ENCODE data around the gene TRMT2A.

GRCh38 chr22:20116951-20117632, at the start of gene TRMT2A:
- TF ChIP-seq, protein P1, sequence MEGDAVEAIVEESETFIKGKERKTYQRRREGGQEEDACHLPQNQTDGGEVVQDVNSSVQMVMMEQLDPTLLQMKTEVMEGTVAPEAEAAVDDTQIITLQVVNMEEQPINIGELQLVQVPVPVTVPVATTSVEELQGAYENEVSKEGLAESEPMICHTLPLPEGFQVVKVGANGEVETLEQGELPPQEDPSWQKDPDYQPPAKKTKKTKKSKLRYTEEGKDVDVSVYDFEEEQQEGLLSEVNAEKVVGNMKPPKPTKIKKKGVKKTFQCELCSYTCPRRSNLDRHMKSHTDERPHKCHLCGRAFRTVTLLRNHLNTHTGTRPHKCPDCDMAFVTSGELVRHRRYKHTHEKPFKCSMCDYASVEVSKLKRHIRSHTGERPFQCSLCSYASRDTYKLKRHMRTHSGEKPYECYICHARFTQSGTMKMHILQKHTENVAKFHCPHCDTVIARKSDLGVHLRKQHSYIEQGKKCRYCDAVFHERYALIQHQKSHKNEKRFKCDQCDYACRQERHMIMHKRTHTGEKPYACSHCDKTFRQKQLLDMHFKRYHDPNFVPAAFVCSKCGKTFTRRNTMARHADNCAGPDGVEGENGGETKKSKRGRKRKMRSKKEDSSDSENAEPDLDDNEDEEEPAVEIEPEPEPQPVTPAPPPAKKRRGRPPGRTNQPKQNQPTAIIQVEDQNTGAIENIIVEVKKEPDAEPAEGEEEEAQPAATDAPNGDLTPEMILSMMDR (IDR thresholded peaks at IDR 0.05; ENCODE audit: low read length) = peak; percentile 38
- TF ChIP-seq EZH2 (optimal IDR thresholded peaks at IDR 0.05; ENCODE audit: low read depth, low read length) = no peak
